Upper lobe of left lung (tissue), 6 donors: ENCODE data around the gene SLC5A4. TPM values are rescaled to one million over a fixed set of nuclear protein-coding genes. Genes with fewer than 3 reads are reported as not detected.

ENCODE experiments used
- ATAC-seq, 2 donors: fragments of 200-7000 bp; cut with Tn5 transposase; one replicate each; pipeline ENCODE4 v1.9.1; 2022; ENCODE audit warnings: mild to moderate bottlenecking in 2 of 2, moderate library complexity in 2 of 2; ENCODE audit not compliant: low FRiP score in 2 of 2
- DNase-seq, 2 donors: peaks; one replicate each; pipeline ENCODE4 v3.0.0-alpha.2; 2019 to 2020
- H3K27ac ChIP-seq, 4 donors: fragments of 200-600 bp; sonication (generic); one replicate each; pipeline ENCODE4 v1.5.1; 2016 to 2019
- H3K27me3 ChIP-seq, 4 donors: fragments of 200-600 bp; sonication (generic); one replicate each; pipeline ENCODE4 v1.5.1; 2017 to 2019
- H3K36me3 ChIP-seq, 4 donors: fragments of 200-600 bp; sonication (generic); one replicate each; pipeline ENCODE4 v1.5.1; 2016 to 2019
- H3K4me1 ChIP-seq, 4 donors: fragments of 200-600 bp; sonication (generic); one replicate each; pipeline ENCODE4 v1.5.1; 2018 to 2019
- H3K4me3 ChIP-seq, 4 donors: fragments of 200-600 bp; sonication (generic); one replicate each; pipeline ENCODE4 v1.5.1; 2017 to 2019; ENCODE audit warnings: mild to moderate bottlenecking in 2 of 4, moderate library complexity in 1 of 4
- H3K9me3 ChIP-seq, 4 donors: fragments of 200-600 bp; sonication (generic); one replicate each; pipeline ENCODE4 v1.5.1; 2018 to 2019
- CTCF ChIP-seq, 6 experiments: fragments of 450-650 bp in 4 of 6; fragments of 200-600 bp in 2 of 6; sonication (generic) in 2 of 6; IDR thresholded peaks; one replicate each; pipeline ENCODE4 v1.5.1; 2016 to 2019; ENCODE audit warnings: antibody characterized with exemption in 6 of 6
- EP300 ChIP-seq, 4 donors: sonication (generic); formaldehyde crosslinking; IDR thresholded peaks; one replicate each; pipeline ENCODE4 v1.5.1; 2017; ENCODE audit warnings: antibody characterized with exemption in 4 of 4, control low read depth in 2 of 4
- POLR2A ChIP-seq, 4 donors: fragments of 450-650 bp; IDR thresholded peaks; one replicate each; pipeline ENCODE4 v1.5.1; 2016 to 2017; ENCODE audit warnings: antibody characterized with exemption in 4 of 4, mild to moderate bottlenecking in 2 of 4
- POLR2AphosphoS5 ChIP-seq, 2 donors: sonication (generic); formaldehyde crosslinking; IDR thresholded peaks; one replicate each; pipeline ENCODE4 v1.5.1; 2017; ENCODE audit warnings: antibody characterized with exemption in 2 of 2
- WGBS, 2 donors: methylation state at CpG; one replicate each; pipeline ENCODE4 v1.1.5; 2017 to 2018; 5-methylcytosine and 5-hydroxymethylcytosine counted together
- total RNA-seq, 6 donors: library from RNA; depleted of rRNA in 4 of 6; stranded (reverse); fragments of >200 nt in 4 of 6; gene quantifications; one replicate each; pipeline versions ENCODE4 v1.1.0 to v1.2.1, GENCODE V29; 2016 to 2021
- donor health status: DM: no; HTN: no; CAD: no; lungs with moderate emphysema.
- donor health status: DM: no; HTN: yes; CAD: no; lungs with severe emphysema.

The SLC5A4 gene
- total RNA-seq, 6 donors from 2014 or later, result 0.33 to 6.3 (median 1.2) TPM

GRCh38 chr22:32246166-32246565 is 9.0 kb downstream of the SLC5A4 start:
- Histone ChIP-seq H3K4me1 (no peaks in the 10 kb centered on the region), H3K27ac (no peak overlapping the region), H3K36me3 (no peaks in the 10 kb centered on the region), H3K27me3 (no peaks in the 10 kb centered on the region), H3K9me3 (no peaks in the 10 kb centered on the region), H3K4me3 (no peak overlapping the region)
- DNase-seq (no peak), ATAC-seq (no peak)
- WGBS, 2 donors, result 88 to 95% methylated on average over 5 of the region's 5 CpGs
- no peak for TF ChIP-seq POLR2AphosphoS5 (IDR thresholded peaks at IDR 0.05)
- no peak for TF ChIP-seq EP300 (IDR thresholded peaks at IDR 0.05)
- TF ChIP-seq CTCF (IDR thresholded peaks at IDR 0.05), result no peak
- no peak for TF ChIP-seq POLR2A (IDR thresholded peaks at IDR 0.05)

GRCh38 chr22:32245042-32245441 is 10.1 kb downstream of the SLC5A4 start:
- Histone ChIP-seq H3K4me3 (no peak overlapping the region), H3K4me1 (no peaks in the 10 kb centered on the region), H3K9me3 (no peaks in the 10 kb centered on the region), H3K27ac (no peak overlapping the region), H3K36me3 (no peaks in the 10 kb centered on the region), H3K27me3 (no peaks in the 10 kb centered on the region)
- TF ChIP-seq CTCF (IDR thresholded peaks at IDR 0.05) (no peak), POLR2A (IDR thresholded peaks at IDR 0.05) (no peak), POLR2AphosphoS5 (IDR thresholded peaks at IDR 0.05) (no peak), EP300 (IDR thresholded peaks at IDR 0.05) (no peak)
- ATAC-seq (no peak), DNase-seq (no peak)
- WGBS, 2 donors, result 57 to 77% methylated on average over 3 of the region's 3 CpGs

GRCh38 chr22:32244547-32244946 is 10.6 kb downstream of the SLC5A4 start:
- no peak for ATAC-seq
- Histone ChIP-seq H3K4me1 (no peaks in the 10 kb centered on the region), H3K36me3 (no peaks in the 10 kb centered on the region), H3K27me3 (no peaks in the 10 kb centered on the region), H3K9me3 (no peaks in the 10 kb centered on the region), H3K4me3 (no peak overlapping the region), H3K27ac (no peak overlapping the region)
- TF ChIP-seq POLR2A (IDR thresholded peaks at IDR 0.05), result no peak
- TF ChIP-seq EP300 (IDR thresholded peaks at IDR 0.05), result no peak
- TF ChIP-seq POLR2AphosphoS5 (IDR thresholded peaks at IDR 0.05), result no peak
- TF ChIP-seq CTCF (IDR thresholded peaks at IDR 0.05), result no peak
- 86 to 97% methylated on average over 1 of the region's 1 CpG for WGBS, 2 donors
- no peak for DNase-seq

GRCh38 chr22:32240461-32240860 is 14.7 kb downstream of the SLC5A4 start:
- no peak overlapping the region for H3K27ac ChIP-seq
- ATAC-seq, result no peak
- H3K4me3 ChIP-seq, result no peak overlapping the region
- TF ChIP-seq POLR2A (IDR thresholded peaks at IDR 0.05), result no peak
- TF ChIP-seq POLR2AphosphoS5 (IDR thresholded peaks at IDR 0.05), result no peak
- no peak for TF ChIP-seq CTCF (IDR thresholded peaks at IDR 0.05)
- TF ChIP-seq EP300 (IDR thresholded peaks at IDR 0.05), result no peak
- H3K4me1 ChIP-seq, result no peaks in the 10 kb centered on the region
- H3K36me3 ChIP-seq, result peaks cover 0 to 11% (median 0%) of the 10 kb centered on the region in 4 donors
- WGBS, 2 donors, result 62 to 71% methylated on average over 2 of the region's 2 CpGs
- H3K27me3 ChIP-seq, result no peaks in the 10 kb centered on the region
- no peak for DNase-seq
- no peaks in the 10 kb centered on the region for H3K9me3 ChIP-seq

GRCh38 chr22:32237906-32238305 is 17.2 kb downstream of the SLC5A4 start:
- no peak for DNase-seq
- Histone ChIP-seq H3K36me3 (peaks cover 0 to 14% (median 0%) of the 10 kb centered on the region in 4 donors), H3K27me3 (no peaks in the 10 kb centered on the region), H3K27ac (no peak overlapping the region), H3K4me1 (no peaks in the 10 kb centered on the region), H3K4me3 (no peak overlapping the region), H3K9me3 (no peaks in the 10 kb centered on the region)
- 60 to 75% methylated on average over 1 of the region's 1 CpG for WGBS, 2 donors
- no peak for TF ChIP-seq POLR2AphosphoS5 (IDR thresholded peaks at IDR 0.05)
- no peak for TF ChIP-seq EP300 (IDR thresholded peaks at IDR 0.05)
- TF ChIP-seq CTCF (IDR thresholded peaks at IDR 0.05), result no peak
- TF ChIP-seq POLR2A (IDR thresholded peaks at IDR 0.05), result no peak
- no peak for ATAC-seq
